ENCODE data around the gene RAD51B. TPM values are rescaled to one million over a fixed set of nuclear protein-coding genes. Genes with fewer than 3 reads are reported as not detected.

The RAD51B gene
- total RNA-seq, 1 experiment from 2014 or later = 23.3 TPM

DNA sequence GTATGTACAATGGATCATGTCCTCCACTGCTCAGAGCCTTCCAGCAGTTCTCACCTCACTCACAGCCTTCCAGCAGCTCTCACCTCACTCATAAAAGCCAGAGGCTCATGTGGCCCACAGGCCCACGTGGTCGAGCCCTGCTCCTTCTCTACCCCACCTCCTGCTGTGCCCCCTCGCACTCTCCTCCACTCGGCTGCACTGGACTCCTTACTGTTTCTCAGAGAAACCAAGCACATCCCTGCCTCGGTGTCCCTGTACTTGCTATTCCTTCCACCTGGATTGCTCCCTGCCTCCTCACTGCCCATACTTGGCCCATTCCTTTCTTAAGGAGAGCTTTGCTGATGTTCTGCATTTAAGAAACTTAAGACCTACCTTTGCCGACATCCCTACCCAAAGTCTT lies 753.5 kb downstream of the RAD51B start:
- Histone ChIP-seq H3K27ac (ENCODE audit: low read depth, low read length, poor library complexity, severe bottlenecking) (no peak overlapping the region), H3K4me3 (ENCODE audit: low read depth, low read length, poor library complexity, severe bottlenecking) (no peak overlapping the region), H3K9me3 (ENCODE audit: low read depth, low read length, poor library complexity, severe bottlenecking) (no peaks in the 10 kb centered on the region), H3K27me3 (replicated peaks; ENCODE audit: insufficient read depth, low read depth, low read length, poor library complexity) (no peaks in the 10 kb centered on the region), H3K4me1 (ENCODE audit: insufficient read depth, low read length, poor library complexity, severe bottlenecking) (peaks cover 15% of the 10 kb centered on the region), H3K36me3 (ENCODE audit: insufficient read depth, low read length, poor library complexity, severe bottlenecking) (no peaks in the 10 kb centered on the region)
- ChIA-PET POLR2A (ENCODE audit: low non-redundant PET) (interaction anchor here (0.5 kb wide), 1 partner anchor 19 kb away, joined by 3 read pairs; no protein-coding TSS in a partner anchor), CTCF (no interaction called here)
- DNase-seq (ENCODE audit: low spot score) = no peak
- intact Hi-C loops (cut with micrococcal nuclease; ENCODE audit: unreplicated experiment) = no loop called here
- TF ChIP-seq, protein P1, sequence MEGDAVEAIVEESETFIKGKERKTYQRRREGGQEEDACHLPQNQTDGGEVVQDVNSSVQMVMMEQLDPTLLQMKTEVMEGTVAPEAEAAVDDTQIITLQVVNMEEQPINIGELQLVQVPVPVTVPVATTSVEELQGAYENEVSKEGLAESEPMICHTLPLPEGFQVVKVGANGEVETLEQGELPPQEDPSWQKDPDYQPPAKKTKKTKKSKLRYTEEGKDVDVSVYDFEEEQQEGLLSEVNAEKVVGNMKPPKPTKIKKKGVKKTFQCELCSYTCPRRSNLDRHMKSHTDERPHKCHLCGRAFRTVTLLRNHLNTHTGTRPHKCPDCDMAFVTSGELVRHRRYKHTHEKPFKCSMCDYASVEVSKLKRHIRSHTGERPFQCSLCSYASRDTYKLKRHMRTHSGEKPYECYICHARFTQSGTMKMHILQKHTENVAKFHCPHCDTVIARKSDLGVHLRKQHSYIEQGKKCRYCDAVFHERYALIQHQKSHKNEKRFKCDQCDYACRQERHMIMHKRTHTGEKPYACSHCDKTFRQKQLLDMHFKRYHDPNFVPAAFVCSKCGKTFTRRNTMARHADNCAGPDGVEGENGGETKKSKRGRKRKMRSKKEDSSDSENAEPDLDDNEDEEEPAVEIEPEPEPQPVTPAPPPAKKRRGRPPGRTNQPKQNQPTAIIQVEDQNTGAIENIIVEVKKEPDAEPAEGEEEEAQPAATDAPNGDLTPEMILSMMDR (conservative IDR thresholded peaks at IDR 0.05; ENCODE audit: low read depth, low read length) = no peak
- no peak for TF ChIP-seq EZH2 (IDR thresholded peaks at IDR 0.05; ENCODE audit: borderline replicate concordance, low read depth, low read length, poor library complexity, severe bottlenecking)
- no TSS peak for BruUV-seq (replicated peaks)

DNA sequence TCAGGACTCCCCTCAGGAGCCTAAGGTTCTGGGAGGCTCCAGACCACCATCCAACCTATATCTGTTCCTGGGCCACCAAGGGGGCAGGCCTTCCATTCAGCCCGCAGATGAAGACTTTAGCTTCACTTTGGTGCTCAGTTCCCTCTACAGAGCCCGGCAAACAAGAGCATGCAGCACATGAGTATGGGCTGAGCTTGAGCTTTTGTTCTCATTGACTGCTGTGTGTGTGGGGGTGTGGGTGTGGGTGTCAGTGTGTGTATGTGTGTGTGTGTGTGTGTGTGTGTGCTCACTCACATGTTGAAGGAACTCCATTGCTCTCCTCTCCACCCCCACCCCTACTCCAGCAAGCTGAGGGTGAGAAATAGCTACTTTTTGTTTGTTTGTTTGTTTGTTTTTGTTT lies 754.1 kb downstream of the RAD51B start:
- intact Hi-C loops (cut with micrococcal nuclease; ENCODE audit: unreplicated experiment) = no loop called here
- Histone ChIP-seq H3K36me3 (ENCODE audit: insufficient read depth, low read length, poor library complexity, severe bottlenecking) (no peaks in the 10 kb centered on the region), H3K27ac (ENCODE audit: low read depth, low read length, poor library complexity, severe bottlenecking) (no peak overlapping the region), H3K4me3 (ENCODE audit: low read depth, low read length, poor library complexity, severe bottlenecking) (no peak overlapping the region), H3K4me1 (ENCODE audit: insufficient read depth, low read length, poor library complexity, severe bottlenecking) (peaks cover 15% of the 10 kb centered on the region), H3K9me3 (ENCODE audit: low read depth, low read length, poor library complexity, severe bottlenecking) (no peaks in the 10 kb centered on the region), H3K27me3 (replicated peaks; ENCODE audit: insufficient read depth, low read depth, low read length, poor library complexity) (no peaks in the 10 kb centered on the region)
- no peak for DNase-seq (ENCODE audit: low spot score)
- BruUV-seq (replicated peaks) = no TSS peak
- POLR2A ChIA-PET (ENCODE audit: low non-redundant PET) = interaction anchor here (0.5 kb wide), 1 partner anchor 20 kb away, joined by 3 read pairs; no protein-coding TSS in a partner anchor
- CTCF ChIA-PET = no interaction called here
- TF ChIP-seq, protein P1 (conservative IDR thresholded peaks at IDR 0.05; ENCODE audit: low read depth, low read length) = no peak
- no peak for TF ChIP-seq EZH2 (IDR thresholded peaks at IDR 0.05; ENCODE audit: borderline replicate concordance, low read depth, low read length, poor library complexity, severe bottlenecking)

DNA sequence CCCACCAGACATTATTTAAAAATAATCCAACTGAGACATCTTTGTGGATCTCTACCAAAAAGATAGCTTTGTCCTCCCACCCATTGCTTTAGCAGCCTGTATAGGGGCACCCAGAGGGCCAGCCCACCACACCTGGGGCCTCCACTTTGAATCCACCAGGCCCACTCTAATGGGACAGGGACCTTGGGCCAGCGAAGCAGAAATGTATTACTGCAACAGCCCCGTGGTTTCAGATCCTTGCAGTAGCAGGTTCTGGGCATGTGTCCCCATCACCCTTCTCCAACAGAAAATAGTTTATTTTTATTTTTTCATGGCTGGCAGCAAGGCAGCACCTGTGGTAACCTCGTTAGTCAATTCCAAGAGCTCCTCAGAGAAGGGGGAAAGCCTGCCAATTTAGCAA lies 754.9 kb downstream of the RAD51B start:
- ChIA-PET POLR2A (ENCODE audit: low non-redundant PET) (no interaction called here), CTCF (no interaction called here)
- TF ChIP-seq, protein P1 (conservative IDR thresholded peaks at IDR 0.05; ENCODE audit: low read depth, low read length) = no peak
- TF ChIP-seq EZH2 (IDR thresholded peaks at IDR 0.05; ENCODE audit: borderline replicate concordance, low read depth, low read length, poor library complexity, severe bottlenecking) = no peak
- Histone ChIP-seq H3K9me3 (ENCODE audit: low read depth, low read length, poor library complexity, severe bottlenecking) (no peaks in the 10 kb centered on the region), H3K27ac (ENCODE audit: low read depth, low read length, poor library complexity, severe bottlenecking) (no peak overlapping the region), H3K36me3 (ENCODE audit: insufficient read depth, low read length, poor library complexity, severe bottlenecking) (no peaks in the 10 kb centered on the region), H3K27me3 (replicated peaks; ENCODE audit: insufficient read depth, low read depth, low read length, poor library complexity) (no peaks in the 10 kb centered on the region), H3K4me1 (ENCODE audit: insufficient read depth, low read length, poor library complexity, severe bottlenecking) (peaks cover 15% of the 10 kb centered on the region), H3K4me3 (ENCODE audit: low read depth, low read length, poor library complexity, severe bottlenecking) (no peak overlapping the region)
- BruUV-seq (replicated peaks) = no TSS peak
- intact Hi-C loops (cut with micrococcal nuclease; ENCODE audit: unreplicated experiment) = no loop called here
- DNase-seq (ENCODE audit: low spot score) = no peak

Measured in A673 (cell line).